Measurements from ENCODE around the gene DHRS12.

Gene DHRS12

GRCh38 chr13:51807041-51807440 lies 3.1 kb upstream of the DHRS12 start:
- no peak for DNase-seq (ENCODE audit: low read depth)

DNA sequence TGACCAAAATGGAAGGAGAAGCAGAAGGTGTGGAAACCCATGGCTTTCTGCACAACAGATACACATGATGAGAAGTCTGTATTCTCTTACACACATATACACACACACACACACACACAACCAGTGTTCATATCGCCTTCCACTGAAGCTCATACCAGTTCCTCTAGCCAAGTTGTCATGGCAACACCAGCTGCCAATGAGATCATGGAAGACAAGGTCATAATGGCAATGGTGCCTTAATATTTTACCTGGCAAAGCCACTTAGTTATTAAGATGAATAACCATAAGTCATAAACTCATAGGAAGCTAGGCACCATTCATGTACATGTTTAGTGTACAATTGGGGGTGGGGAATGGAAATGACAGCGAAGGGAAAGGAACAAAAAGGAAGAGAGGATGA lies 2.6 kb upstream of the DHRS12 start:
- DNase-seq (ENCODE audit: low read depth) = no peak

DNA sequence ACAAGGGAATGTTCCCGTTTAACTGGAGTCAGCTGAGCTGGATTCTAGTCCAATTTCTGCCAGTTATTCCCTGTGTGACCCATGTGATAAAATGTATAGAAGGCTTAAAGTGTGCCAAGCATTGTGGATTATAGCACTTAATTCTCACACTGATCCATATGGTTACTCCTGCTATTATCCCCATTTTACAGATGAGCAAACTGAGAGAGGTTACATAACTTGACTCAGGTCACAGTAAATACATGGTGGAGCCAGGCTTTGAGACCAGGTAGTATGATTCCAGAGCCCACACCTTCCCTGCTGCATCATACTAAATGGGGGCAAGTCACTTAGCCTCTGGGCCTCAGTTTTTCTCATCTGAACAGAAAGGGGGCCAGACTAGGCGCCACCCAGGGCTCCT lies 2.0 kb upstream of the DHRS12 start:
- no peak for DNase-seq (ENCODE audit: low read depth)

GRCh38 chr13:51805313-51805712 lies 1.4 kb upstream of the DHRS12 start:
- no peak for DNase-seq (ENCODE audit: low read depth)

DNA sequence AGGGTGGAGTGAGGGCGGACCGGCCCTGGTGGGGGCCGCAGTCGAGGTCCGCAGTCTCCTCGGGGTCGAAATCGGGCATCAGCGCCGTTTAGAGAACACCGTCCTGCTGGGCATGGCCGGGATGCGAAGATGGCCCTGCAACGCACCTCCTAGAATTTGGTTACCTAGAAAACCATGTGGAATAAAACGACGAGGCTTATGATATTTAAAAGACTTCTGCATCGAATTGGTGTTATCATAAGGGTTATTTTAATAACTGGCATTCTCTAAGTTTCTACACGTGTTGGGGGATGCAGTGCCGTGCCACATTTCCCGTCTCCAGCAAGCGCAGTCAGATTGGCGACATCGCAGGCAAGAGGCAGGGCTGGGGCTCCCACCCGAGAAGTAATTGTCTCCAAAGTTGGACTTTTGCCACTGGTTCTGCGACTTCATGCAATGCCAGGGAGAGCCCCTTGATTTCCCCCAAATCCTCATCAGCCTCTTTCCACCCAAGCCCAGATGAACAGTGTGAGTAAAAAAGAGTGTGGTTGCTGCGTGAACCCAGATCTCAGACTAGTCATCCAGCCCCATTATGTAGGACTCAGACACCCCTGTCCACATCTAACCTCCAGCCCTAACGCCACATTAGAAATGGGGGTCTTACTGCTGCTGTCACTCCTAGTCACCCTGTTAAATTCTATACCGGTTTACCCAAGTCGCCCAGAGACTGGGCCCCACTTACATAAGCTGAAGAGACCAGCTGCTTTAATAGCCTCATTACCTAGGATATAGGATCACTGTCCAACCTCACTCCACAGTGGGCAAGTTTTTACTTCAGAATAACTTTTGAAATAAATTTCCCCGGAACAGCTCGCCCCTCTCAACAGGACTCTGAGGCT lies 571 bp upstream of the DHRS12 start:
- no peak for DNase-seq (ENCODE audit: low read depth)

DNA sequence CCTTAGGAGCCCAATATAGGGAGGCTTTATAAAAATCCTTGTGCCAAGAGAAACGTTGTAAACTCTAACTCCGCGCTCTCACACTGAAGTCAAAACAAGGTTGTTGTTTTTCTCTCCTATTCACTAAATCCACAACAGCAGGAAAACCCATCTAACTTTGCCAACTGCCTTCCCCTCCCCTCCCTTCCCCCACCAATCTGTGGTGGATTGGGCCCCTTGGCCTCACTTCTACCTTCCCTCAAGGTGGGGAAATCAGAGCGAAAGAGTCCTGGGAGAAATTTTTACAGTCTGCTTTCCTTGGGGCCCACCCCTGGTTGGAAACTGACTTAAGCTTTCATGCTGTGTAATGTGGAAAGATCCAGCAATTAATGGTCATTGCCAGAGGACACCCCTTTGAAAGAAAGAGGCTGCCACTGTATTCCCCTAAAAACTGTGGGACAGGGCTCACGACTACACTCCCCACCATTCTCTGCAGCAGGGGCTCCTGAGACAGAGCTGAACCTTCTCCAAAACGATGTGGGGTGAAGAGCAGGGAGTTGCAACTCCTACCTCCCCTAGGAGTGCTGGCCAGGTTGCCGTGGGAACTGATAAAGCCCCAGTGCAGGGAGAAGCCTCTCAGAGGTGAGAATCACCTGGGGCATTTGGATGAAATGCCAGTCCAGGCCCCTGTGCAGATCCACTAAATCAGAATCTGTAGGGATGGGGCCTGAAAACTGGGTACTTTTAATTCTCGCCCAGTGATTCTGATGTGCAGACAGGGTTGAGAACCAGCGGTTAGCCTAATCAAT lies 1.1 kb downstream of the DHRS12 start:
- no peak for DNase-seq (ENCODE audit: low read depth)

- DNase-seq (ENCODE audit: low read depth) = no peak
Measured at GRCh38 chr13:51801631-51802099, 2.3 kb downstream of the DHRS12 start.

DNA sequence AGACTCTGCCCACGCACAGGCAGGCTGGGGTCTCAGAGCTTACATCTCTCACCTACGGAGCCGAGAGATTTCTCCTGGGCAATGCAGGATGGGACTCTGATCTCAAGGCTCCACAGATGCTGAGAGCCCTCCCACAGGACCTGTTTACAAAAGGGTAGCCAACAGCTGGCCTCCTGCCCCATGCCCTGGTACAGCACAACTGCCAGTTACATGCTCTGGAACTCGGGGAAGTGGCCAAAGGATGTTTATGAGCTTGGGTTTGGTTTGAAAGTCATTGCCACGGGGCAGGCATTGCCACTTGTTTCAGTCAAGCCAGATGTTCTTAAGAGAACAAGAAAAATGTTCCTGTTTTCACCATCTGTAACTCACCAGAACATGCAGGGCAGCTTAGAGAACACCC lies 3.5 kb downstream of the DHRS12 start:
- DNase-seq (ENCODE audit: low read depth) = no peak

GRCh38 chr13:51799261-51799660 lies 4.7 kb downstream of the DHRS12 start:
- no peak for DNase-seq (ENCODE audit: low read depth)

DNA sequence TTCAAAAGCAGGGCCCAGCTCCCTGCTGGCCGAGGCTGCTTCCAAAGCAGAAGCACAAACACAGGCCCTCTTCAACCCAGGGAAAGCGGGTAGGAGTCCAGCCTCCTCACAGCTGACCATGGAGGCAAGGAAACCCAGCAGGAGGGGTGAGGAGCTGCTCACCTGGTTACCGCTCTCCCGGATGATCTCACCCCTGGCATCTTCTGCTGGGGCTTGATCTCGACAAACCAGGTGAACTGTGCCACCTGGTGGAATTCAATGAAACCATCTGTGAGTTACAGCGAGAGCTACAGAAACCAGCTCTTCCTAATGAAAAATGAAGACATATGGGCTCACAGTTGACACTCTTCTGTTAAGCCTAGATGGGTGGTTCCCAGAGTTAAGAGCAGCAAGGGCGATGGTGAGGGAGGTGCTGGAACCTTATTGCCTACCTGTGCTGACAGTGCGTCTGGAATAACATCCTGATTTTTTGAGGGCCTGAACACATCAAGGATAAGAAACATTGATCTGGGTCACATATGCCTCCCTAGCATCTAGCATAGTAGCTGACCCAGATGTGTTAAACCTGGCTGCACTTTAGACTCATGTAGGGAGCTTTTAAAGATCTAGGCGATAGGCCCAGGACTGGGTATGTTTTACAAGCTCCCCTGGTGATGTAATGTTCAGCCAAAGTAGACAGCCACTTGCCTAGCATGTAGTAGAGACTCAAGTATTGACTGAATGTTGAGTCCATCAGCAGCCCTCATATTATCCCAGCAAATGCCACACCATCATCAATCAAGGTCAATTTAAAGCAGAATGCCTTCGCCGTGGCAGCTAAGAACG lies 6.1 kb downstream of the DHRS12 start:
- DNase-seq (ENCODE audit: low read depth) = no peak

GRCh38 chr13:51796546-51796945 lies 7.4 kb downstream of the DHRS12 start:
- DNase-seq (ENCODE audit: low read depth) = no peak

- no peak for DNase-seq (ENCODE audit: low read depth)
Measured at GRCh38 chr13:51795419-51795818, 8.5 kb downstream of the DHRS12 start.

- no peak for DNase-seq (ENCODE audit: low read depth)
Measured at GRCh38 chr13:51794964-51795363, 9.0 kb downstream of the DHRS12 start.

GRCh38 chr13:51793570-51794271 lies 10.2 kb downstream of the DHRS12 start:
- DNase-seq (ENCODE audit: low read depth) = no peak

DNA sequence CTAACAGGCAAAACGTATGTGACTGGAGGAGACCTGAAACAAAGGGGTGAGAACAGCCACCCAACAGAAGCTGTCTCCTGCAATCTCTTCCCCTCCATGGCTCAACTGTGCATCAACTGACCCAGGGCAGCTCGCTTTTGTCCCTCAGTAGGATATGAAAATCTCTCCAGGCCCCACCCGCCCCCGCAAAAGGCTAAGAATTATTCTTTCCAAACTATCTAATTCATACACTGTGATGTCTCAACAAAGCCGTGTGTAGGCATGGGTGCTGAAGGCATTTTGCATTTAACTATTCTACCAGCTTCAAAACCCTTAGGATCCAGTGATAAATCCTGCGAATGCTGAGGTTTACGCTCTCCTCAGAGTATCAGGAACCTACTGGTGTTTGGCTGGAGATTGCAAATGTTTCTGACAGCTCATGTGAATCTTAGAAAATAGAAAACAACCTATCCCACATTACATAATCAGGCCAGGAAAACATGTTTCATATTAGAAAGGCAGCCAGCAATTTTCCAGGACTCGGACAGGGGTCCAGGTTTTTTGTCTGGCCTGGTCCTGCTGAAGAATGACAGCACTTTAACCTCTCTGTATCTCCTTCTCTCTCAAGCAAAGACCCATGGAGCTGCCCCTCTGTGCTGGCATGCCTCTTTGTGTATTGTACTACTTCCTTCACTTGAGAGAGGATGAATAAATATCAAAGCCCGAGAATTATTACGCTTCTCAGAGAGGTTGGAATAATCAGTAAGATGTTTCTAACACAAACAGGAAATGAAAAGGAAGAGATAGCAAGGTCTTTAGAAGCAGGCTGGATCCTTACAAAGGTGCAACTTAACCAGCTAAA lies 17.3 kb downstream of the DHRS12 start:
- DNase-seq (ENCODE audit: low read depth) = no peak

GRCh38 chr13:51785712-51786424 lies 18.1 kb downstream of the DHRS12 start:
- DNase-seq (ENCODE audit: low read depth) = no peak

GRCh38 chr13:51784097-51784496 lies 19.9 kb downstream of the DHRS12 start:
- DNase-seq (ENCODE audit: low read depth) = no peak

- no peak for DNase-seq (ENCODE audit: low read depth)
Measured at GRCh38 chr13:51783428-51784094, 20.4 kb downstream of the DHRS12 start.

GRCh38 chr13:51782026-51782710 lies 21.8 kb downstream of the DHRS12 start:
- no peak for DNase-seq (ENCODE audit: low read depth)

All from stimulated activated CD8-positive, alpha-beta memory T cell treated with anti-CD3 and anti-CD28 coated beads, Interleukin-15, amount 100 ng/mL, for 1 hour (primary cell).